ENCODE results near the gene KCTD15.
"Not testable (repeated sequence)": the region's sequence is repeated elsewhere in the genome, so short reads cannot be mapped to it uniquely, and the experiment has no call there.

Gene KCTD15

DNA sequence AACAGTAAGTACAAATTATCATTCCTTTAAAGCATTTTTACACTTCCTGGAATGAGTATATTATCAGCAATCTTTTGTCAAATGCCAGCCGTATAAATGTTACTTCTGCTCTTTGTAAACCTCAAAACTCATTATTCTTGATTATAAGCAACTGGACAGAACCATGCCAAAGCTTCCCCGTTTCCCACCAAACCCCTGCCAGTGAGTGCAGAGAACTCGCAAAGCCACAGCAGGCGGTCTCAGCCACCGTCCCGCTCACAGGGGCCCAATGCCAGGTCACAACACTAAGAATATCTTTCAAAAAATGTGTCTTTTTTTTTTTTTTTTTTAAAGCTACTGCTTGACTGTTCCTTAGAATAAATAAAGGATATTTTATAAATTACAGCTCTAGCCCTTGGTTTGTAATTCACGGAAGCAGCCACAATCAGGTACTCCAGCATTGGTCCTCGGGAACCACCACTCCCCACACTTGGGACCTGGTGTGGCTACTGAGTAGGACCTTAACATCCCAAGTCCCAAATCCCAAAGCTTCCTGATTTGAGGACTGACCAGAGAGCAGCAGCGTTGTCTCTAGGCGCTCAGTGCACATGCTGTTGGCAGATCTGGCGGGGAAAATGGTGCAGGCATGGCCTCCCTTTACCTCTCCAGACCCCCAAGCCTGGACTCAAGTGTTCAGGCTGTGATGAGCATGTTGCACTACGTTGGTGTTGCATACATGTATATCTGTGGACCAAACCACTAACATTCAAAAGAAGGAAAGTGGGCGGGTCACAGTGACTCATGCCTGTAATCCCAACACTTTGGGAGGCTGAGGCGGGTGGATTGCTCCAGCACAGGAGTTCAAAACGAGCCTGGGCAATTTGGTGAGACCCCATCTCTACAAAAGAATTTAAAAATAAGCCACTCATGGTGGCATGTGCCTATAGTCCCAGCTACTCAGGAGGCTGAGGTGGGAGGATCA, 19.0 kb downstream of the KCTD15 start:
- no peak for DNase-seq

DNA sequence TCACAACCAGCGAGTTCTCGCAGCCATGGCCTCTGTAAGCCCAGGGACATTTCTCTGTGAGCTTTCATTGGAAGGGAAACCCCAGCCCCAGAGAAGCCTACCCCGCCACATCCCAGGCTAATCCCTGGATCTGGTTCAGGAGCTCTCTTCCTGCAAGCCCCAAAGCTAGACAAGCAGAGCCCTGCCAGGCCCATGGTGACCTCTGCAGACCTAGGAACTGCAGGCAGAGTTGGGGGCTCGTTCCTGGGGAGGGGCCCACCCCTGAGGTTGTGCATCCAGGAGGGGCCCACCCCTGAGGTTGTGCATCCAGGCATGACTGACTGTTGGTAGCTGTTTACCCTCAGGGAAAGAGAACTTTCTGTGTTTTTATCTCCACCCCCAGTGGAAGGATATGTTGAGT, 21.7 kb downstream of the KCTD15 start:
- no peak for DNase-seq

DNA sequence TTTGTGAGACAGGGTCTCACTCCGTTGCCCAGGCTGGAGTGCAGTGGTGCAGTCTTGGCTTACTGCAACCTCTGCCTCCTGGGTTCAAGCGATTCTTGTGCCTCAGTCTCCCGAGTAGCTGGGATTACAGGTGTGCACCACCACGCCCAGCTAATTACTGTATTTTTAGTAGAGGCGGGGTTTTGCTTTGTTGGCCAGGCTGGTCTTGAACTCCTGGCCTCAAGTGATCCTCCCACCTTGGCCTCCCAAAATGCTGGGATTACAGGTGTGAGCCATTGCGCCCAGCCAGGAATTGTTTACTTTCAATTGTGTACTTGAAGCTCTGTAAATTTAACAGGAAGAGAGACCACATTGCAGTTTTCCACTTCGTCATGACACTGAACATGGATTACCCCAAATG, 22.4 kb downstream of the KCTD15 start:
- DNase-seq, result not testable (repeated sequence)

DNA sequence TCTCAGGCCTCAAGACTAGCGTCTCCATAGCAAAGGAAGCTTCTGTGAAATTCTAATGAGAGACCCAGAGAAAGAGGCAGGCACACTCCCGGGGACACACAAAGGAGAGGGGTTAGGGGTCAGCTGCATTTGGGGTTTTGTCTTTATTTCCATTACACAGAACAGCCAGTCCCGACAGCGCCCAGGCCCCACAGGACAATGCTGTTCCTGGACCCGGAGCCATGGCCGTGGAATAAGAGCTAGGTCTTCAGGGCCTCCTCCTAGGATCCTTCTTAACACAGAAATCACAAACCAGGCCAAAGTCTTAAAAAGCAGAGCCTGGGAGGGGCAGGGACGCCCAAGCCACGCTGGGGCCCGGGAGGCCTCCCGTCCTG, 22.8 kb downstream of the KCTD15 start:
- no peak for DNase-seq

GRCh38 chr19:33819880-33820781, 23.5 kb downstream of the KCTD15 start:
- peak; percentile 69 for DNase-seq

DNA sequence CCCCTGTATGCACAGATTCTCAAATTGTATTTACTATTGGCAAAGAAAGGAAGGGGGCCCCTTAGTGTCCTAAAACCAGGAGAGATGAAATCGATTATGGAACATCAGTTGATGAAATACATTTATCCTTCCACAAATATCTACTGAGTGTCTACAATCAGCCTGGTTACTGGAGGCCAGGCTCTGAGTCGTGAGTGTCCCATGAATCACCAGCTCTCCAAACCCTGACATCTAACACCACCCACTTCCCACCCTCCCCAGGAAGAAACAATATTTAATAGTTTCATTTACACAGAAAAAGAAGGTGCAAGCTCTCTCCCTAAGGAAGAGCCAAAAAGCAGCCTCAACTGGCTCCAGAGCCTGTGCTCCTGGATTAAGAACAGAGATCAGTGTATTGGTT, 25.2 kb downstream of the KCTD15 start:
- no peak for DNase-seq

GRCh38 chr19:33823341-33823740, 26.7 kb downstream of the KCTD15 start:
- DNase-seq, result no peak

DNA sequence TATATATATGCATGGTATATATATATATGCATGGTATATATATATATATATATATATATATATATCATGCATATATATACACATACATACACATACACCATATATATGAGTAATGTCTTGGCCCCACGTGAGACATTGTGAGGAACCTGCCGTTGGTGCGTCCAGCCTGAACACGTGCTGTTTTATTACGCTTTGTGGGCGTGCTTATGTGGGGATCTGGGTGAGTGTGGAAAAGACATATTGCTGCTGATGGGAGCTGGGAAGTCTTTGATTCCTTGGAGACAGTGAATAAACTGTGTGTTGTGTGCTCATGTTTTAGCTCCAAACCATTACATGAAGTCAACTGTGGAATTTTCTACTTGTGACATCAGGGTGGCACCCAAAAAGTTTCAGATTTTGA, 28.9 kb downstream of the KCTD15 start:
- no peak for DNase-seq

- no peak for DNase-seq
Observed at GRCh38 chr19:33826521-33826920, 29.9 kb downstream of the KCTD15 start.

- DNase-seq, result no peak
Observed at GRCh38 chr19:33828266-33829075, 31.8 kb downstream of the KCTD15 start.

- DNase-seq, result no peak
Observed at GRCh38 chr19:33830264-33830663, 33.6 kb downstream of the KCTD15 start.

GRCh38 chr19:33831825-33832224, 35.2 kb downstream of the KCTD15 start:
- no peak for DNase-seq

DNA sequence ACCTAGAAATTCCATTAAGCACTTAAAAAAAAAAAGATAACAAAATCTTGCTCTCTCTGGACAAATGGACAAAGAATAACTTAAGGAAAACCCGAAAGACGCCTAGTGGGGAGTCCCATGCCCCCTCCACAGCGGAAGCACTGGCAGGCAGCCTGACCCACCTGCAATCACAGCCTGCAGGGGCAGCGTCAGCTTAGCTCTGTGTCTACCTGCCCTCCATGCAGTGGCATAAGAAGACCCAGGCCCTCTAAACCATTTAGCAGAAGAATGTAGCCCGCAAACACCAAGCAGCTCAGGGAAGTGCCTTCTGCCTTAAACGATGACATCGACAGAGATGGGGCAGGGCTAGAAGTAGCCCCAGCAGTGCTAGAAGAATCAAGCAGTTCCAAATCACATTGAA, 36.0 kb downstream of the KCTD15 start:
- no peak for DNase-seq

GRCh38 chr19:33840382-33840781, 43.7 kb downstream of the KCTD15 start:
- no peak for DNase-seq

DNA sequence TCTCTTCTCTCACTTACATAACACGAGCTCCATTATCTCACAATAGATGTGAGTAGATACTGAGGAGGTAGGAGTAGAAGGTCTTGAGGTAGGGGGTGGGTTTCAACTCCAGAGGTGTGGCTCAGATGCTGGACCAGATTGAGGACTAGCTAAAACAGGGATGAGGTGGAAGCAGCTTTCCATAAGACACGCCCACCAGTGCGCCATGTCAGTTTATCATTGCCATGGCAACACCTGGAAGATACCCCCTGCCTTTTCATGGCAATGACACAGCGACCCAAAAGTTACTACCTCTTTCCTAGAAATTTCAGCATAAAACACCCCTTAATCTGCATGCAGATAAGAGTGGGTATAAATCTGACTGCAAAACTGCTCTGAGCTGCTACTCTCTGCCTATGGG, 44.1 kb downstream of the KCTD15 start:
- no peak for DNase-seq

DNA sequence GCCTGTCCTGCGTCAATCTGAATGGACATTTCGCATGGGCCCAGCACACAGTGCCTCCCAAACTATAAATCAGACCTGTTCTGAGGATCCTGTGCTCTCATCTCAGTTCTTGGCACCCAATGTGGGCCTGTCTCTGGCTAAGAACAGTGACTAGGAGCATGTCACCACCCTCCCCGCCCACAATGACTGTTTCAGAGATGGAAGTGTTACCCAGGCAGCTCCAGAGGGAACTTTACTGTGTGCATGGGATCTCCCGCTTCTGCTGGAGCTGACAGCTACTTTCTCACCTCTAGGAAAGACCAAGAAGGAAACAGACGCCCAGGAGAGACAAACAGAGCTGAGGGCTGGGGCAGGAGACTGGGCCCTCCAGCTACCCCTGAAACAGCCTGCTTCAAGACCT, 45.0 kb downstream of the KCTD15 start:
- no peak for DNase-seq

DNA sequence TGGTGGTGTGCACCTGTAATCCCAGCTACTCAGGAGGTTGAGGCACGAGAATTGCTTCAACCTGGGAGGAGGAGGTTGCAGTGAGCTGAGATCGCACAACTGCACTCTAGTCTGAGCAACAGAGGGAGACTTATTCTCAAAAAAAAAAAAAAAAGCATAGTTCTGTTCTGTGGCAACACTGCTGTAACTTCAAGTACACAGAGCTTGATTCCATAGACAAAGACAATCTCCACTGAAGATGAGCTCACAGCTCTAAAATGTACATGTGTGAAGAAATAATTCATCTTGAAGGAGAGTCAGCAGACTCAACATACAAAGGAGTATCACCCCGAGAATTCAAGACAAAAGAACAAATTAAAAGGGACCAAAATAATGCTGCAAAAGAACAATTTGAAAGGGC, 47.8 kb downstream of the KCTD15 start:
- DNase-seq, result no peak

DNA sequence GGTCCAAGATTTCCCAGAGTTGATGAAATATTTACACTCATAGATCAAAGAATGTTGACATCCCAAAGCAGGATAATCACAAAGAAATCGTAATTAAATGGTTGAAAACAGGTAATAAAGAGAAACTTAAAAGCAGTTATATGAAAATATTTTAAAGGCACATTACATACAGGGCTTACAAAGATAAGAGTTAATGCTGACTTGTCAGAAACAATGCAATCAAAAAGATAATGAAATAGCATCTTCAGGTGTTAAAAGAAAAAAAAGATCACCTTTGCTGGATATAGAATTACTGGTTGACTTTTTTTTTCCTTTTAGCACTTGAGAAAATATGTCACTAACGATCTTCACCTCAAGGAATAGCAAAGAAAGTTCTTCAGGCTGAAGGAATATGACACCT, 48.8 kb downstream of the KCTD15 start:
- DNase-seq, result no peak

DNA sequence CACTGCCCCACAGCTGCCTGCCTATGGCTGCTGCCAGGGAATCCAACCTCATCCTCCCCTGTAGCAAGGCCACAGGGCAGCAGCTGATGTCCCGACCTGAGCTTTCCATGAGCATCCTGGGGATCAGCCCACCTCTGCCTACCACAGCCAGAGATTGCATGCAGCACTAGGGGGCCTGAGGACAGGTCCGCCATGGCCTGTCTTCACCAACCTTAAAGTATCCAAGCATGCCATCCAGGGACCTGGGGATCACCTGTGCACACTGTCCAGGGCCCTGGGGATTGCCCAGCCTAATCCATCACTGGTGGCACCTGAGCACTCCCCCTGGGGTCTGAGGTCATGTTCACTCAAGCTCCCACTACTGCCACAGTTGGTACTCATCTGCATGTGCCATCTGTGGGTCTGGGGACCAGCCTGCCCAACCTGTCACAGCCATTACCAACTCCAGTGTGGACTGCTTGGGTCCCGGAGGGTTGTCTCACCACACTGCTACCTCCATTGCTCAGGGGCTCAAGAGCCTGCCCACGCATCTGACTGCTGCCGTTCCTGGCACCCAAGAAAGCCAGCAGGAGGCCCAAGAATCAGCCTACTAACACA, 53.0 kb downstream of the KCTD15 start:
- no peak for DNase-seq

DNA sequence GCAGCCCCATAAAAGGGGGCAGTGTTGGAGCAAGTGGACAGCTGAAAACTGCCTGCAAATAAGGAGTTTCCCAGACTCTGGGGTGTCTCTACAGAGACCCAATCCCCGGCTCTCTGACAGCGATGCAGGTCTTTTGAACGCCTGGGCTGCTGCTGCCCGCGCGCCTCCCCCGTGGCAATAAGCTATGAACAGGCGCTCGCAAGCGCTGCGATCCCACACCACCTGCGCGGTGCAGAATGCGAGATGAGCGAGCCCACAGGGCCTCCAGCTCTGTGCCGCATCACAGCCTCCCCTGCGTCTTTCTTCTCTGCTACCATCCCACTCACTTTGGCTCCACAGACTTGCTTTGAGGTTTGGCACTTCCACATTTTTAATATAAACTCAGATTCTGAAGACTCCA, 62.3 kb downstream of the KCTD15 start:
- DNase-seq, result no peak

DNA sequence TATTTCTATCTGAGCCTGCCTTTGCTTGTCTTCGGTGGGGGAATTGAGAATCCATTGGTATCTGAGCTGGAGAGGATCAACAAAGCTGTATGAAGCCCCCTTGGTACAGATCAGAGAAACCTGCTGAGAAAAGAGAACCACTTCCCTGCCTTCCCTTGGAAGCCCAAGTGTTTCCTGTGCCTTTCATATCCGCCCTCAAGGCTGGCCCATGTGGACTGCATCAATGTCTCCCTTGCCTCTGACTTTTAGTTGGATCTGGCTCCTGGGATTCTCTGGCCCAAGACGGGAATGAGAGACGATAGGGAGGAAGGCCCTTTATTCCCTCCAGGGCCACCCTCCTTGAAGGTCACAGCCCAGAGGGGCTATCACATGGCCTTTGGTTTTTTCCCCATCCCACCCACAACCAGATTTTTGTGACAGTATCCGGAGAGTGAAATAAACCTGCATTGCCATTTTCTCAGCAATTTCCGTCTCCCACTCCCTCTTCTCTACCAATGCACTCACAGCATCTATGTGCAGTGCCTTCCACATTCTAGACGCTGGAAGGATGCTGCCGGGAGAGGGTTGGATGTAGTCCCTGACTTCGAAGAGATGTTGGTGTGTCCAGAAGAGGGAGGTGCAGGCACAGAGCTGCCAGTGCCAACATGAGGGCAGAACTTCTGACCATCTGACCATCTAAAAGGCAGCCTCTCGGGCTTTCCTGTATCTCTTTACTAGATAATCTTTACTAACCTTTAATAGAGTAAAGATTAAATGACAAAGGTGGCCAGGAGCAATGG, 63.8 kb downstream of the KCTD15 start:
- DNase-seq, result no peak

- no peak for DNase-seq
Observed at GRCh38 chr19:33861950-33862349, 65.3 kb downstream of the KCTD15 start.
